Transverse colon (tissue), 3 donors: ENCODE measurements around the gene PRR7.

Experiments
- POLR2A ChIP-seq: fragments of 450-650 bp; IDR thresholded peaks from one replicate; pipeline ENCODE4 v1.6.1; 2016; ENCODE audit warnings: antibody characterized with exemption, mild to moderate bottlenecking, moderate library complexity
- TF ChIP-seq, protein P1 (sequence below), 5 experiments: fragments of 200-600 bp in 3 of 5; fragments of 450-650 bp in 2 of 5; sonication (generic) in 3 of 5; IDR thresholded peaks; 1 replicate in 2 of 5; 2 replicates in 3 of 5; pipeline ENCODE4 v1.5.1; 2016 to 2017; ENCODE audit warnings: antibody characterized with exemption in 5 of 5, inconsistent platforms in 3 of 5, mild to moderate bottlenecking in 2 of 5, moderate library complexity in 1 of 5

GRCh38 chr5:177483042-177483441 lies 36.4 kb downstream of the PRR7 start:
- TF ChIP-seq, protein P1, sequence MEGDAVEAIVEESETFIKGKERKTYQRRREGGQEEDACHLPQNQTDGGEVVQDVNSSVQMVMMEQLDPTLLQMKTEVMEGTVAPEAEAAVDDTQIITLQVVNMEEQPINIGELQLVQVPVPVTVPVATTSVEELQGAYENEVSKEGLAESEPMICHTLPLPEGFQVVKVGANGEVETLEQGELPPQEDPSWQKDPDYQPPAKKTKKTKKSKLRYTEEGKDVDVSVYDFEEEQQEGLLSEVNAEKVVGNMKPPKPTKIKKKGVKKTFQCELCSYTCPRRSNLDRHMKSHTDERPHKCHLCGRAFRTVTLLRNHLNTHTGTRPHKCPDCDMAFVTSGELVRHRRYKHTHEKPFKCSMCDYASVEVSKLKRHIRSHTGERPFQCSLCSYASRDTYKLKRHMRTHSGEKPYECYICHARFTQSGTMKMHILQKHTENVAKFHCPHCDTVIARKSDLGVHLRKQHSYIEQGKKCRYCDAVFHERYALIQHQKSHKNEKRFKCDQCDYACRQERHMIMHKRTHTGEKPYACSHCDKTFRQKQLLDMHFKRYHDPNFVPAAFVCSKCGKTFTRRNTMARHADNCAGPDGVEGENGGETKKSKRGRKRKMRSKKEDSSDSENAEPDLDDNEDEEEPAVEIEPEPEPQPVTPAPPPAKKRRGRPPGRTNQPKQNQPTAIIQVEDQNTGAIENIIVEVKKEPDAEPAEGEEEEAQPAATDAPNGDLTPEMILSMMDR (IDR thresholded peaks at IDR 0.05), result no peak
- TF ChIP-seq POLR2A, result no peak
